Stimulated activated CD4-positive, alpha-beta T cell treated with anti-CD3 and anti-CD28 coated beads, TNF-alpha, amount 100 ng/mL, for 4 hours (primary cell): ENCODE data around the gene LRRC2.
"Not testable (repeated sequence)": the region's sequence is repeated elsewhere in the genome, so short reads cannot be mapped to it uniquely, and the experiment has no call there.

Source experiments
- DNase-seq, 3 experiments: peaks; one replicate each; pipeline ENCODE4 v3.0.0-alpha.2; 2020; ENCODE audit warnings: low read depth in 3 of 3

The LRRC2 gene

DNA sequence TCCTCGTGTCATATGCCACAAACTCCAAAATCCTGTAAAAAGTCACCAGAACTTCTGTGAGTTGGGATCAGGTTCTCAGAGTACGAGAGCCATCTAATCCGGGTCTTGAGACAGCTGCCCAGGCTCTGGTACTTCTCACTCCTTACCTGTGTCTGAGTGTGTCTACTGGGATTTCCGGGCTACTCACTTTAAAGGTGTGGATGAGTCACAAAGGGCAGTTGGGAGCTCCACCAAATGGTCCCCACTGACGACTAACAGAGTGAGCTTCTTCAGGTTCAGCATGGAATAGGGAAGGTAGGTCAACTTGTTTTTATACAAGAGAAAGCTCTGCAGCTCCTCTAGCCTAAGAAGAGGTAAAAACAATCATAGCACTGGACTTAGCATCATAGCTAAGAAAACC lies 38.9 kb downstream of the LRRC2 start:
- DNase-seq = no peak

DNA sequence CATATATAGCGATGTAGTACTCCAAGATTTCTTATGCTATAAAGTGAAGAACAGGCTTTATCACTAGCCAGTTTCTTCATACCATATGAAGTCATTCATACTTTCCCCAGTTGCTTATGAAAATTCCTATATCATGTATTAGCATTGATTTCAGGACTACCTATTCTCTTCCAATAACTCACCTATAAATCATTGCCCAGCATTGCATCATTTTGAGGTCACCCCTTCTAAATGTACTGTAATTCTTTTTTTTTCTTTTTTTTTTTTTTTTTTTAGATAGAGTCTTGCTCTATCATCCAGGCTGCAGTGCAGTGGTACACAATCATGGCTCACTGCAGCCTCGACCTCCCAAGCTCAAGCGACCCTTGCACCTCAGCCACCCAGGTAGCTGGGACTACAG lies 41.3 kb downstream of the LRRC2 start:
- no peak for DNase-seq

DNA sequence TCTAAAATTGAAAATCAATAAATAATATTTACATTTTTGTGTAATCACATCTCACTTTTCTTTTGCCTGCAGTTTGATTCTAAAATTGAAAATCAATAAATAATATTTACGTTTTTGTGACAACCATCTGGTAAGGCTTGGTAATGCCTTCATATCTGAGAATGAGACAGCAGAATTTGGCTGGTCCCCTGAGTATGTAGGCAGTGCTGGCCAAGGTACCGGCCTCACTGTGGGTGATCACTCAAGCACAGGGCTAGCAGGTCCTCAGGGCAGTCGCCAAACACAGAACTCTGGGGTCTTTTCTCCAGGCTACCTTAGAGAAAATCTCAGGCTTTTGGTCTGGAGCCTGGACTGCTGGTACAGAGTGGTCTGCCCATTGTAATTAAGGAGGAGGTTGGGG lies 42.1 kb downstream of the LRRC2 start:
- DNase-seq = no peak

DNA sequence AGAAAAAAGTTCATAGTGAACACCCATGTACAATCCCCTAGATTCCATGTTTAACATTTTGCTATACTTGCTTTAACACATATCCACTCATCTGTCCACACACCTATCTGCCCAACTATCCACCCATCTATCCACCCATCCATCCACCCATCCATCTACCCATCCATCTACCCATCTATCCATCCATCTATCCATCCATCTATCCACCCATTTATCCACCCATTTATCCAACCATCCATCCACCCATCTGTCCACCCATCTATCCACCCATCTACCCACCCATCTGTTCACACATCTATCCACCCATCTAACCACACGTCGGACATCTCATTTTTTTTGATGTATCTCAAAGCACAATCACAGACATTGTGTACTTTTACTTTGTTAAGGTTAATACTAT lies 42.5 kb downstream of the LRRC2 start:
- DNase-seq = no peak

DNA sequence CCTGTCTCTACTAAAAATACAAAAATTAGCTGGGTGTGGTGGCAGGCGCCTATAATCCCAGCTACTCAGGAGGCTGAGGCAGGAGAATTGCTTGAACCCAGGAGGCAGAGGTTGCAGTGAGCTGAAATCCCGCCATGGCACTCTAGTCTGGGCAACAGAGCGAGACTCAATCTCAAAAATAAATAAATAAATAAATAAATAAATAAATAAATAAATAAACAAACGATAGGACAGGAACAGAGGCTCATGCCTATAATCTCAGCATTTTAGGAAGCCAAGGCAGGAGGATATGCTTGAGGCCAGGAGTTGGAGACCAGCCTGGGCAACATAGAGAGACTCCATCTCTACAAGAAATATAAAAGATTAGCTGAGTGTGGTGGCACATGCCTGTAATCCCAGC lies 43.9 kb downstream of the LRRC2 start:
- DNase-seq = not testable (repeated sequence)

DNA sequence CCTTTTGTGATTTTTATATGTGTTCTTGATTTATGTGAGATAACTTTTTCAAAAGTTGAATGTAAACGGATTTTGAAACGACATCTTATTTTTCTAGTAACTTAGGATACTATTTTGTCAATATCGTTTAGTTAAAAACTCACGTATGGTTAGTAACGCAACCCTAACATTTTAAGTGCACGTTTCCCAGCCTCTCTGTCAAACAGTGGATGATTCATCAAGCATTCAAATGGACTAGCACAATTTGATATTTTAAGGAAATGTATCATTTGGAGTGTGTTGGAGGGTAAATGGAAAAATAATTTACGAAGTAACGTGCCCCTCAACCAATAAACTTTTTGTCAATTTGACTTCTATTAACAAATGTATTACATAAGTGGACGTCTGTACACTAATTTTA lies 45.0 kb downstream of the LRRC2 start:
- no peak for DNase-seq

DNA sequence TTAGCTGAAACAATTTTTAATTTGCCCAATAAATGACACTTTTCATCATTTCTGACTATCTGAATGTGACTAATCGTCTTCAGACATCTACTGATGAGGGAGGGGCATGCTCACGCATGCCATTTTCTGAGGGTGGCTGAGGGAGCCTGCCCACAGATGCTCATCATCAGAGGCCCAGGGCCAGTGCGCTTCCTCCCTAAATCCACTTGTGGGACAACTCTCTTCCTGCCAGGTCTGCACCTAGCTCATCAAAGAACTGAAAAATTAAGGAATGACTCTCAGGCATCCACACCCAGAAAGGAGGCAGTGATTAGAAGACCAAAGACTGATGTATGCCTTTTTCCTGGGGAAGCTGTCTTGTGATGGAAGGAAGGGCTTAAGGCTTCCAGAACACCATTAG lies 45.6 kb downstream of the LRRC2 start:
- no peak for DNase-seq

DNA sequence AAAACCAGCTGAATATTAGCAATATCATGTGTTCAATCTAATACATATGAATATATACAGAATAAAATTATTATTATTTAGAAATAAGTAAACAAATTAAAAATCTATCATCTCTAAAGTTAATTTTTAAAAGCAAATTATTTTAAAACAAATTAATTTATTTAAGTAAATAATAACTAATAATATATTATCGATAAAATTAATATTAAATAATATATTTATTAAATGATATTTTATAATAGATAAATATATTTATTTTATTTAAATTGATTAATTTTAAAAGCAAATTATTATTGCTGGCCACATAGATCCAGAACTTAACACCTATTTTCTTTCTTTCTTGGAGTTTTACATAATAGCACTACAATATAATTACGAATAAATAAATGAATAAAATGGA lies 46.1 kb downstream of the LRRC2 start:
- no peak for DNase-seq

DNA sequence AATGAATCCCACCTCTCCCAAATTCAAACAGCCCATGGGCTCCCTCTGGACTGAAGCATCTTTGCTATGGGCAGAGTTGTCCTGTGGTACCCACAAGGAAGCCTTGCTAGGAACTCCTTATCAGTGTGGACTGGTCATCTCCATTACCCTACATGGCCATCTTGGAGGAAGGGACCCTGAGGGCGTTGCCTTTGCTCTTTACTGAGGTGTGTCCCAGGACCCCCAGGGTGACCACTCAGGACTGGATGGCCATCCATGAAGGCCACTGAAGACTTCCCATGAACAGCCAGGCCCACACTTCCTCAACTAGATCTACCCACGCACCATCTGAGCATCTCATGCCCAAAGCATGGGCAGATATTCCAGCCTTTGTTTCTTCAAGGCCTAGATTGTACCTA lies 48.3 kb downstream of the LRRC2 start:
- DNase-seq = no peak

DNA sequence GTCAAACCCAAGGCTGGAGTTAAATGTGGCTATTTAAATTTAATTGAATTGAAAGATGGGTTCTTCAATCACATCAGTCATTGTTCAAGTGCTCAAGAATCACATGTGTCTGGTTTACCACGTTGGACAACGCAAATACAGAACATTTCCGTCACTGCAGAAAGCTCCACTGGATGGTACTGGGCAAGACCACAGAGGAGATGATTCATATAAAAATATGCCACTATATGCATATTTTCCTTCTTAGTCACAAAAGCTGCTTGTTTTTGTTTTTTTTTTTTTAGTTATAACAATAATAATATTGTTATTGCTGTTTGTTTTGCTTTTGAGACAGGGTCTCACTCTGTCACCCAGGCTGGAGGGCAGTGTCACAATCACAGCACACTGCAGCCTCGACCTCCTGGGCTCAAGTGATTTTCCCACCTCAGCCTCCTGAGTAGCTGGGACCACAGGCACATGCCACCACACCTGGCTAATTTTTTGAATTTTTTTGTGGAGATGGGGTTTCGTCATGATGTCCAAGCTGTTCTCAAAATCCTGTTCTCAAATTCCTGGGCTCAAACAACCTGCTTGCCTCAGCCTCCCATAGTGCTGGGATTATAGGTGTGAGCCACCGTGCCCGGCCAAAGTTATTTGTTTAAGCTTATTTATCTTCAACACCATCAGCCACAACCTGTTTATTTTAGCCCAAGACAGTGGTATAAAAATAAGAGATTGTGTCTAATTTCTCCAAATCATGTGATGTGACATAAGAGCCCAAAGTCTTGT lies 48.9 kb downstream of the LRRC2 start:
- no peak for DNase-seq

DNA sequence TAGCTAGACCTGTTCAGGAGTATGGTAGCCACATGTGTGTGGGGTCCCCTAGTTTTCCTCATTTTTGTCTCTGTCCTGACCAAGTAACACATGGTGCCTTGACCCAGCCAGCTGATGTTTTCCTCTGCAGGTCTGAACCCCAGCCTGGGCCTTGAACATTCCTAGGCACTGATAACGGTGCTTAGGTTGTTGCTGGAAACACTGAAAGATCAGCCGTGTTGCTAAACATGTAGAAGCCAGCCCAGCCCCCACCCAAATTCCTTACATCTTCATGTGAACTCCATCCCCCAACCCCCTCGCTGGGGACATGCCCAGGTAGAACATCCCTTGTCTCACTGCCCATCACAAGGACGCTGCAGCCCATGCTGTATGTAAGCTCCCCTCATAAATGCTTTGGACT lies 49.6 kb downstream of the LRRC2 start:
- no peak for DNase-seq

DNA sequence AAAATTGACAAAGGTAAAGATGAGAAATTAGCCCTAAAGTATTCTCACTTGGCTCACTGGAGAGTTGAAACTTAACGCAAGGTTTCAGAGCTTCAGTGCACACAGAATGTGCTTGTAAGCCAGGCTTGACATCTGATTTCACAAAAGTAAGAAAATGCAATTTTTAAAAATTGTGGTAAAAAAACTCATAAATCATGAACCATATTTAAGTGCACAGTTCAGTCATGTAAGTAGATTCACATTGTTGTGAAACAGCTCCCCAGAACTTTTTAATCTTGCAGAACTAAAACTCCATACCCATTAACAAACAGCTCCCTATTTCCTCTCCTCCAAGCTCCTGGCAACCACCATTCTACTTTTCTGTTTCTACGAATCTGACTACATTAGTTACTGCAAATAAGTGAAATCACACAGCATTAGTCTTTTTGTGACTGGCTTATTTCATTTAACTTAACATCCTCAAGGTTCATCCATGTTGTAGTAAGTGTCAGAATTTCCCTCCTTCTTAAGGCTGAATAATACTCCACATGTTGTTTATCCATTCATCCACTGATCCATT lies 53.8 kb downstream of the LRRC2 start:
- DNase-seq = no peak

DNA sequence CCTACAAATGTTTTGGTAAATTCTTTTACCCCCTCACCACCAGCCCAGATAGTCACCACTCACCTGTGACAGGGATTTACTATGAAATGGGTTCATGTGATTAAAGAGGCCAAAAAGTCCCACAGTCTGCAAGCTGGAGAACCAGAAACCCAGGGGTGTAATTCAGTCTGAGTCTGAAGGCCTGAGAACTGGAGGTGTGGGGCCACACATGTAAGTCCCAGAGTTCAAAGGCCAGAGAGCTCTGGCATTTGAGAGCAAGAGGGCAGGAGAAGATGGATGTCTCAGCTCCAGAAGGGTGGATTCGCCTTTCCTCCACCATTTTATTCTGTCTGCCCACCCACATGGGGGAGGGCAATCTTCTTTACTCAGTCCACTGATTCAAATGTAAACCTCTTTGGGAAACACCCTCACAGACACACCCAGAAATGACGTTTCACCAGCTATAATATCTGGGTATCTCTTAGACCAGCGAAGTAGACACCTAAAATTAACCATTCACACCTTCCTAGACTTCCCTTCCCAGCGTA lies 56.4 kb downstream of the LRRC2 start:
- no peak for DNase-seq

DNA sequence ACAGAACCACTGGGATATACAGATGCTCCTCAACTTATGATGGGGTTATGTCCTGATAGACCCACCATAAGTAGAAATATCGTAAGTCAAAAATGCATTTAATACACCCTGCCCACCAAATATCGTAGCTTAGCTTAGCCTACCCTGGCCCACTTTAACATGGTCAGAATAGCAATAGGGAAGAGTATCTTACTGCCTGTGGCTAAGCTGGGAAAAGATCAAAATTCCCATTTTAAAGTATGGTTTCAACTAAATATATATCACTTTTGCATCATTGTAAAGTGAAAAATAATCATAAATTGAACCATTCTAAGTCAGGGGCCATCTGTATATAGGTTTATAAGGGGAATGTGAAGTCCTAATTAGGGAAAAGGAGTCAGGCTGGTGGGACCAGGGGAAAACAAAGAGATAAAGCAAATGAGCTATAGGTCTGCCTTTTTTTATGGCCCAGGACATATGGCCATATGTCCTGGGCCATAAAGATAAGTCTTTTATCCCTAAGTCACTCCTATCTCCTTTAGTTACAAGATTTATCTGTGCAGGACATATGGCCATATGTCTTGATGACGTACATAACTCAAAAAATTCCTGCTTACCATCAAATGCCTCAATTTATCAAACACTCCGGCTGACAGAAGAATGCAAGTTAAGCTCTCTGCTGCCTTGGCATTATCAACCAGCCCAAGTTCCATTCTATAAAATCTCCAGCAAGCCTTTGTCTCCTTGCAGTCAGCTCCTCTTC lies 57.1 kb downstream of the LRRC2 start:
- no peak for DNase-seq

DNA sequence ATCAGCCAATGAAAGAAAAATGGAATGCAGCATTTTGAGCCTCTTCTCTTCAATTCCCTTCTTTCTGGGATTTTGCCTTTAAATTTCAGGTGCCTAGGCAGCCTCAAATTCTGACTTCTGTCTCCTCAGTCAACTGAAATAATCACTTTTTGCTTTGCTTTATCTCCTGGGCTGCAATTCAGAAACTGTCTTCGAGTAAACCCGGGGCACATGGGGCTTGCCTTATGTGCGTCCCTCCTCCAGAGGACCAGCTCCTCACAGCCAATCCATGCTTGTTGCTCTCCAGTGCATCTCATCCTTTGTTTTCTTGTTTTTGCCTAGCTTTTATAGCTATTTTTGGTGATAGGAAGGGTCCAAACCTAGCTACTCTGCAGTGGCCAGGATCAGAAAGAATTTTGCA lies 59.6 kb downstream of the LRRC2 start:
- DNase-seq = no peak

DNA sequence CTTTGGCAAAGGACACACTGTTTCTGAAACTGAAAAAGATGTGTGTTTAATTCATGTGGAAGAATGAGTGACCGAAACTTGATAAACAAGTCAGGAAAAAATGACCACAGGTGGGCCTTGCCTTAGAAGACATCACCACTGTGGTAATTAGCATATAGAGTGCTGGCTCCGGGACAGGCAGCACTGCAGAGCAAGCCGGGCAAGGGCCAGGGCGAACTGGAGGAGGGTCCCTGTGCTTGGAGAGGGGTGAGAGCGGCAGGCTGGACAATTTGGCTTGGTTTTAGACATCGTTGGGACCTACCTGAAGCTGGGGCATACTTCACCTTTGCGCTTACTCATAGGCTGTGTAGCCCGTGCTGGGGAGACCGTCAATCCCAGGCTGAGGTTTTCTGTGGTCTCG lies 60.1 kb downstream of the LRRC2 start:
- no peak for DNase-seq

DNA sequence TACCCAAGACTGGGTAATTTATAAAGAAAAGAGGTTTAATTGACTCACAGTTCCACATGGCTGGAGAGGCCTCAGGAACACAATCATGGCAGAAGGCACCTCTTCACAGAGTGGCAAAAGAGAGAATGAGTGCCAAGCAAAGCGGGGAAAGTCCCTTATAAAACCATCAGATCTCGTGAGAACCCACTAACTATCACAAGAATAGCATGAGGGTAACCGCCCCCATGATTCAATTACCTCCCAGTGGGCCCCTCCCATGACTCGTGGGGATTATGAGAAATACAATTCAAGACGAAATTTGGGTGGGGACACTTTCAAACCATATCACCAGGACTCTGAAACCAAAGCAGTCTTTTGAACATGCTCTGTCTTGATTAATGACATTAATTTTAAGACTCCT lies 61.3 kb downstream of the LRRC2 start:
- peak in 1 of 3 experiments; percentile 9 for DNase-seq

DNA sequence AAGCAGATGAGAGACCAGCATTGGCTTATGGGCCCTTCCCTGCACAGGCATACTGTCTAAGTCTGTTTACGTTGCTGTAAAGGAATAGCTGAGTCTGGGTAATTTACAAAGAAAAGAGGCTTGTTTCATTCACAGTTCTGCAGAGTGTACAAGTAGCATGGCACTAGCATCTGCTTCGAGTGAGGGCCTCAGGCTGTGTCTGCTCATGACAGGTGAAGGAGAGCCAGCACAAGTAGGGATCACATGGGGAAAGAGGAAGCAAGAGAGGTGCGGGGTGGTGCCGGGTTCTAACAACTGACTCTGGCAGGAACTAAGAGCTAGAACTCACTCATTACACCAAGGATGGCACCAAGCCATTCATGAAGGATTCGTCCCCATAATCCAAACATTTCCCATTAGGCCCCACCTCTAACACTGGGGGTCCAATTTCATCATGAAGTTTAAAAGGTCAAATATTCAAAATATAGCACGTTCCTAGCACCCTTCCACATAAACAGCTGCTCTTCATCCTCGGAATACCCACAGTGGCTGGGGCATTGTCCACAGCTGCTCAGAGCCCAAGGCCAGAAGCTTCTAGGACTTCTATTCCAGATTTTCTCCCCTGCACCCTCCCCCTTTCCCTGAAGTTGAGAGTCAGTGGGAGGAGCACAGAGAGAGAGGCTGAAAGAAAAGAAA lies 62.8 kb downstream of the LRRC2 start:
- DNase-seq = no peak

DNA sequence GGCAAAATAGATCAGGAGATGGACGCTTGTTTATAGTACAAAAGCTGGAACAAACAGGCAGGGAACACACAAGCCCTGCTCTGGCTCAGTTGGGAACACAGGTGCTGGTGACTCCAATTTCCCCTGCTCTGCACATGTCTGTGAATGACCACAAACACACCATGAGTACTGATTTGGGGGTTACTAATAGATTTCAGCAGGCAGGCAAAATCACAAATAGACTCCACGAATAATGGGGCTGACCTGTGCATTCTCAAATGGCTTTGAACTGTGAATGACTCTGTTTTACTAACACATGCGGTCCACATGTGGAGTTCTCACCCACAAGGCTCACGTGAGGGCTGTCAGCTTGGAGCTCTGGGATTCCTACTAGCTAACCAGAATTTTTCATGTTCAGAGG lies 64.4 kb downstream of the LRRC2 start:
- no peak for DNase-seq

DNA sequence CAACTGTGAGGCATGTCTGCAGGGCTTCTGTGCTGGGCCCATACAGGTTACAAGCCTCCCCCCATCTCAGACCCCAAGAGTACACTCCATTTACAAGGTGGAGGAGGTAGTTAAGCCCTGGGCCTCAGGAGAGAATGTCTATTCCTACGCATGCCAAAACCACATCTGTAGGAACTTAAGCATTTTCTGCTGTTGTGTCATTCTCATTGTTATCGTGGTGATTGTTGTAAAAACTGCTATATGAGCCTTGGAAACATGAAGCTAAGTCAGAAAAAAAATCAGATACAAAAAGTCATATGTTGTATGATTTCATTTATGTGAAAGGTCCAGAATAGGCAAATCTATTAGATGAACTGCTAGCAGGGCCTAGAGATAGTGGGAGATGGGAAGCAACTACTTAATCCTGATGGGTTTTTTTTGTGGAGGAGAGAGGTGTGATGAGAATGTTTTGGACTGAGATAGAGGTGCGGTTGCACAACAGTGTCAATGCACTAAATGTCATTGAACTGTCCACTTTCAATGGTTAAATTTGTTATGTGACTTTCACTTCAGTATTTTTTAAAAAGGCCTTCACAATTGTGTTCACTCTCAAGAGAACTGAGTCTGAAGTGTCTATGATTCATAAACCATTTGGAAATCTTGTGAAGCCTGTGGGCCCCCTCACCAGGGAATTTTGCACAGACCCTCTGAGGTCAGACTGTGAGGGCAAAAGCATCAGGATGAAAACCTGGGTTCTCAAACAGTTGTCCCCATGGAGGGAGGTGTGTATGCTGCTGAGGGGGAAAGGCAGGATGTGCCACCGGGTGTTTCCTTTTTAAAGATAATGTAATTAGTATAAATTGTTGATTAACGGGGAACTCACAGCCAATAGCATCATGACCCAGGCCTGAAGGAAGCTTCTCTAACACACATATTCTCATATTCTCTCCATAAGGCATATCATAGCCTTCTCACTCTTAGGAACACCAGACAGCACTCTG lies 65.2 kb downstream of the LRRC2 start:
- no peak for DNase-seq

DNA sequence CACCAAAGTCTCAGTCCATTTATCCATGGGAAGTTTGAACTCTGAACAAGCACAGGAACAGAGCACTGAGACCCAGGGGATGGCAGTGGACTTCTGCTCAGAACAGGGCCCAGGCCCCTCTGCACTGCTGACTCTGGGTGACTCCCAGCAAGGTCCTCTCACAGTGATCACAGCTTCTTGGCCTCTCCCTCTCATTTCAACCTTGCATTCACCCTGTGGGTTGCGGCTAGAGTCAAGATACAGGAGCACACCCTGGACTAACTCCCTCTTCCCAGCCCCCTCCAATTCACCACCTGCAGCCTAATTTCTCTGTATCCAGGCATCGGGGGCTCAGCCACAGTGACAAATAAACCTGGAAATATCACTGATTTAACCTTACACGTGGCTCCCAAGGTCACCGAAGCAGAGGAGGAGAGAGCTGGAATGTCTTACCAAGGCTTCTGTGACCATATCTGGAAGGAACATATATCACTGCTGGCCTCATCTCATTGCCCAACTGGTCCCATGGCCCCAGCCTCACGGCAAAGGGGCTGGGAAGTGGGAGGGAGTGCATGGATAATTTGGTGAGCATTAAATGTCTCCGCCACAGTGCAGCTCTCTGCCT lies 67.1 kb downstream of the LRRC2 start:
- no peak for DNase-seq
